Measurements from ENCODE around the gene BCKDHA. TPM values are rescaled to one million over a fixed set of nuclear protein-coding genes. Genes with fewer than 3 reads are reported as not detected.
"Not testable (repeated sequence)": the region's sequence is repeated elsewhere in the genome, so short reads cannot be mapped to it uniquely, and the experiment has no call there.

BCKDHA gene
- polyA plus RNA-seq, 1 donor from 2014 or later: 63.4 TPM

GRCh38 chr19:41407271-41407670, 9.7 kb downstream of the BCKDHA start:
- Mint-ChIP-seq H3K36me3 (no peaks in the 10 kb centered on the region), H3K27me3 (no peaks in the 10 kb centered on the region), H3K4me1 (peaks cover 10 to 15% (median 12%) of the 10 kb centered on the region in 3 donors), H3K27ac (no peak overlapping the region), H3K9me3 (no peaks in the 10 kb centered on the region), H3K4me3 (no peak overlapping the region)

DNA sequence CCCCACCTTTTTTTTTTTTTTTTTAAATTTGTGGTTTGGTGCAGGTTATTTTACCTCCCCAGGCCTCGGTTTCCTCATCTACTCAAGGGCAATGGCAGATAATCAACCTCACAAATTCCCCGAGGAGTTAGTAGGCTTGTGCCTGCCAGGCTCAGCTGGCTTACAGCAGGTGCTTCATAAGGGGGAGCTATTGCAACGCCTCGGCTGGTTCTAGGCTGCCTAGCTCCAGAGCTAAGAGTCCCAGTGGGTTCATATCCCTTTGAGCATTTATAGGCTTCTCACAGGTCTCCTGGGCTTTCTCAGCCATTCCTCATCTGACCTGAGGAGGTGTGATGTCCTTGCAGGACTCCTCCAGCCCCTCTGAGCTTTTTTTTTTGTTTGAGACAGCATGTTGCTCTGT, 10.6 kb downstream of the BCKDHA start:
- H3K27ac Mint-ChIP-seq: no peak overlapping the region
- no peak overlapping the region for H3K4me3 Mint-ChIP-seq
- no peaks in the 10 kb centered on the region for H3K9me3 Mint-ChIP-seq
- H3K4me1 Mint-ChIP-seq: peaks cover 10 to 15% (median 12%) of the 10 kb centered on the region in 3 donors
- no peaks in the 10 kb centered on the region for H3K36me3 Mint-ChIP-seq
- no peaks in the 10 kb centered on the region for H3K27me3 Mint-ChIP-seq

DNA sequence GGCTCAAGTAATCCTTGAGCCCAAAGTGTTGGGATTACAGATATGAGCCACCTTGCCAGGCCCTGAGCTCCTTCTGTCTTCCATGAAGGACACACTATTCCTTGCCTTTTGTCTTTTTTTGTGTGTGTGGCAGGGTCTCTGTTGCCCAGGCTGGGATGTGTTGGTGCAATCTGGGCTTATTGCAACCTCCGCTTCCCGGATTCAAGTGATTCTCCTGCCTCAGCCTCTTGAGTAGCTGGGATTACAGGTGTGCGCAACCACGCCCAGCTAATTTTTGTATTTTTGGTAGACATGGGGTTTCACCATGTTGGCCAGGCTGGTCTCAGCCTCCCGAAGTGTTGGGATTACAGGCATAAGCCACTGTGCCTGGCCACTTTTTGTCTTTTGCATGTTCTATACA, 11.2 kb downstream of the BCKDHA start:
- H3K4me3 Mint-ChIP-seq, H3K9me3 Mint-ChIP-seq, H3K27ac Mint-ChIP-seq, H3K27me3 Mint-ChIP-seq, H3K36me3 Mint-ChIP-seq: not testable (repeated sequence)
- peaks cover 10 to 15% (median 12%) of the 10 kb centered on the region in 3 donors for H3K4me1 Mint-ChIP-seq

- H3K27ac Mint-ChIP-seq: no peak overlapping the region
- no peaks in the 10 kb centered on the region for H3K9me3 Mint-ChIP-seq
- no peaks in the 10 kb centered on the region for H3K27me3 Mint-ChIP-seq
- H3K4me3 Mint-ChIP-seq: peak overlapping the region in 3 of 4 donors; percentile 49 to 79 (median 73)
- peaks cover 10 to 15% (median 12%) of the 10 kb centered on the region in 3 donors for H3K4me1 Mint-ChIP-seq
- peaks cover under 1% of the 10 kb centered on the region for H3K36me3 Mint-ChIP-seq
Measured at GRCh38 chr19:41409288-41409687, 11.7 kb downstream of the BCKDHA start.

- Mint-ChIP-seq H3K4me1 (peaks cover 10 to 12% (median 12%) of the 10 kb centered on the region in 3 donors), H3K27ac (no peak overlapping the region), H3K27me3 (no peaks in the 10 kb centered on the region)
Measured at GRCh38 chr19:41410336-41411054, 12.9 kb downstream of the BCKDHA start.

DNA sequence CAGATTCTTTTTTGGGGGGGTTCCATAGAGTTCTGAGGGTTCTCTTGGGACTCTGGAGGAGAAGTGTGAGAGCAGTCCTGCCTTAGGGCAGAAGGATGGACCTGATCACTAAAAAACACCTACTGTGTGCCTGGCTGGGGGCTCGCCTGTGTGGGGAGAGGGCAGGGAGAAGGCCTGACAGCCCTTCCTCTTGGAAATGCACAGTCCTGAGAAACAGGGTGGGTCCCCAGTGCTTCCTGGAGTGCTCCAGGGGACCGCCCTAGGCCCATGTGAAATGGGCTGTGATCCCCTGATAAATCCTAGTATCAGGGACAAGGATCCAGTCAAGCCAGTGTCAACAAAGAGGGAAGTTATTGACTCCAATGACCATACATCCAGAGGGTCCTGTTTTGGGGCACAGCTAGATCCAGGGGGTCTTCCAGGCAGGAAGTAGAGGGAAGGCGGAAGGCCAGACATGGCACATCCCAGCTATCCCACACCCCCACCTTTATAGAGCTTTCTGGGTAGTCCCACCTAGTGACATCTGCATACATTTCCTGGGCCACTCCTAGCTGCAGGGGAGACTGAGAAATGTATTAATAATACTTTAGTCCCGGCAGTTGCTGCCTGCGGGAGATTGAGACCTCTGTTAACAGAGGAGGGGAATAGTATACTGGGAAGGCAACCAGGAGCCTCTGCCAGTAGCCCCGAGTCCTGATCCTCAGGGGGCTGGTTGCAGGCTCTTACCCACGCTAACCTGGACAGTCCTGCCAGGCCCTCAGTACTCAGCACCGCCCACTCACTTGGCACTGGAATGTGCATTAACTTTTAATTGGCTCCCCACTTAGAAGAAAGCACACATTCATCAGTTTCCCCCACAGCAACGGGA, 13.7 kb downstream of the BCKDHA start:
- no peak overlapping the region for H3K4me3 Mint-ChIP-seq
- no peaks in the 10 kb centered on the region for H3K27me3 Mint-ChIP-seq
- no peaks in the 10 kb centered on the region for H3K9me3 Mint-ChIP-seq
- H3K36me3 Mint-ChIP-seq: peaks cover 6% of the 10 kb centered on the region
- no peak overlapping the region for H3K27ac Mint-ChIP-seq
- H3K4me1 Mint-ChIP-seq: peaks cover 10 to 13% (median 12%) of the 10 kb centered on the region in 3 donors

More at GRCh38 chr19:41410336-41411054, 12.9 kb downstream of the BCKDHA start:
- H3K9me3 Mint-ChIP-seq: no peaks in the 10 kb centered on the region
- peaks cover 6% of the 10 kb centered on the region for H3K36me3 Mint-ChIP-seq
- no peak overlapping the region for H3K4me3 Mint-ChIP-seq

GRCh38 chr19:41411968-41412265, 14.3 kb downstream of the BCKDHA start:
- H3K4me1 Mint-ChIP-seq: peaks cover 10 to 13% (median 11%) of the 10 kb centered on the region in 3 donors
- no peaks in the 10 kb centered on the region for H3K9me3 Mint-ChIP-seq
- H3K4me3 Mint-ChIP-seq: no peak overlapping the region
- no peak overlapping the region for H3K27ac Mint-ChIP-seq
- no peaks in the 10 kb centered on the region for H3K27me3 Mint-ChIP-seq
- peaks cover 6% of the 10 kb centered on the region for H3K36me3 Mint-ChIP-seq

GRCh38 chr19:41412953-41413352, 15.3 kb downstream of the BCKDHA start:
- no peaks in the 10 kb centered on the region for H3K27me3 Mint-ChIP-seq
- H3K9me3 Mint-ChIP-seq: no peaks in the 10 kb centered on the region
- no peak overlapping the region for H3K4me3 Mint-ChIP-seq
- peaks cover 6% of the 10 kb centered on the region for H3K36me3 Mint-ChIP-seq
- H3K4me1 Mint-ChIP-seq: peaks cover 9 to 10% (median 10%) of the 10 kb centered on the region in 3 donors
- no peak overlapping the region for H3K27ac Mint-ChIP-seq

DNA sequence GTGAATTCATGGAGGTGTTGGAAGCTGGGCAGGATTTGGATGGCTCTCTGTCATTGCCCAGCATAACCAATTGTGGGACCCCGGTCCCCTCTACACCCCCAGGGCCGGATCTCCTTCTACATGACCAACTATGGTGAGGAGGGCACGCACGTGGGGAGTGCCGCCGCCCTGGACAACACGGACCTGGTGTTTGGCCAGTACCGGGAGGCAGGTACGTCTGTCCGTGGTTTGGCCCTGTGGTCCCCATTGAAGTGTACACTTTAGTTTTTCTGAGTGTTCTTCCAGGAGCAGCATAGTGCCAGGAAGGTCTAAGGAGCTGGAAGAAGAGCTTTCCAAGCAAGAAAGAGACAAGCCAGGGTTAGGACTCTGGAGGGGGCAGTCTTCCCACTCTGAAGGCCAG, 16.3 kb downstream of the BCKDHA start:
- Mint-ChIP-seq H3K27ac (no peak overlapping the region), H3K4me1 (peaks cover 8 to 10% (median 9%) of the 10 kb centered on the region in 3 donors), H3K36me3 (peaks cover 6% of the 10 kb centered on the region), H3K27me3 (no peaks in the 10 kb centered on the region), H3K4me3 (no peak overlapping the region), H3K9me3 (no peaks in the 10 kb centered on the region)

- H3K9me3 Mint-ChIP-seq: no peaks in the 10 kb centered on the region
Measured at GRCh38 chr19:41414461-41414860, 16.8 kb downstream of the BCKDHA start.

GRCh38 chr19:41415154-41415571, 17.5 kb downstream of the BCKDHA start:
- H3K36me3 Mint-ChIP-seq: peaks cover 6% of the 10 kb centered on the region
- H3K9me3 Mint-ChIP-seq: no peaks in the 10 kb centered on the region
- H3K27me3 Mint-ChIP-seq: no peaks in the 10 kb centered on the region
- H3K4me3 Mint-ChIP-seq: no peak overlapping the region
- no peak overlapping the region for H3K27ac Mint-ChIP-seq
- H3K4me1 Mint-ChIP-seq: peaks cover 0 to 4% (median 1%) of the 10 kb centered on the region in 3 donors

More at GRCh38 chr19:41414461-41414860, 16.8 kb downstream of the BCKDHA start:
- no peaks in the 10 kb centered on the region for H3K27me3 Mint-ChIP-seq
- H3K4me1 Mint-ChIP-seq: peaks cover 3 to 8% (median 5%) of the 10 kb centered on the region in 3 donors
- H3K27ac Mint-ChIP-seq: no peak overlapping the region
- H3K4me3 Mint-ChIP-seq: no peak overlapping the region
- peaks cover 6% of the 10 kb centered on the region for H3K36me3 Mint-ChIP-seq

DNA sequence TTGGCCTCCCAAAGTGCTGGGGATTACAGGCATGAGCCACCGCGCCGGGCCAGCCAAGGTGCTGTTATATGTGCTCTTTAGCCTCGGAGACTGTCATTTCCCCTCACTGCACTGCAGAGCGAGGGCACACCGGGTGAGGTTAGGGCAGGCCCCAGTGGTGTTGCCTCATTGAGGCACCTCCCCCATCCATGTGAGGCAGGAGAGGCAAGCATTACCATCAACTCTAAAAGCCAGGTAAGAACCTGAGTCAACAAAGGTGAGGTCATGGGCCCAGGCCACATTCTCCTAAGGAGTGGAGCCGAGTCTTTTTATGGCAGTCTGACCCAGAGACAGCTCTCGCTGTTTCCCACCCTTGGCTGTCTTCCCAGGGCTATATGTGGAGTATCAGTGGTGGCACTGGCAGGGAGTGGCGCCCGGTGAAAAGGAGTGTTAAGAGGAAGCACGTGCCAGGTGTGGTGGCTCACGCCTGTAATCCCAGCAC, 18.6 kb downstream of the BCKDHA start:
- Mint-ChIP-seq H3K36me3 (peaks cover 8% of the 10 kb centered on the region), H3K9me3 (no peaks in the 10 kb centered on the region), H3K27me3 (no peaks in the 10 kb centered on the region), H3K4me1 (peaks cover 0 to 5% (median 1%) of the 10 kb centered on the region in 3 donors), H3K27ac (no peak overlapping the region), H3K4me3 (no peak overlapping the region)

DNA sequence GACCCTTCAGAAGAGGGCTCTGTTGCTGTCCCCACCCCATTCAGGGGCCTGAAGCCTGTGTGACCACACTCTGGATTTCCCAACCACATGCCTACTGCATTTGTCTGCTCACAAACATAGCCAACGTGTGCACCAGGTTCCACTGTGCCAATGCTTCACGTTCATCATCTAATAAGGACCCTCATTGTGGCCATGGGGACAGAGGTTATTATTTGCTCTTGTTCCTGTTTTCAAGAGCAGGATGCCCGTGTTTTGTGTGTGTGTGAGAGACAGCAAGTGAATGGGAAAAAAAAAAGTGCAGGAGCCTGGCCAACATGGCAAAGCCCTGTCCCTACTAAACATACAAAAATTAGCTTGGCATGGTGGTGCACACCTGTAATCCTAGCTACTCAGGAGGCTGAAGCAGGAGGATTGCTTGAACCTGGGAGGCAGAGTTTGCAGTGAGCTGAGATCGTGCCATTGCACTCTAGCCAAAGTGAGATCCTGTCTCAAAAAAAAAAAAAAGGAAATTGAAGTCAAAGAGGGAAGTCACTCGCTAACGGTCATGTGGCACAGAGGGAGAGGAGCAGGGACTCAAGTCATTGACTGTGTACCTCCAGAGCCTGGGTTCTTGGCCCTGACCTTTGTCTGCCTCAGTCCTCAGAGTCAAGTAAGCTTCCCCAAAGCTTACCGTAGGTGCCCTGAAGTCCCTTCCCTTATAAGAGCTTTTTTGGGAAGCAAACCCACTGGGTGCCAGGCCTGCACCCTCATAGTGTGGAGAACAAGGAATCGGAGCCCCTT, 22.7 kb downstream of the BCKDHA start:
- no peaks in the 10 kb centered on the region for H3K9me3 Mint-ChIP-seq
- no peak overlapping the region for H3K27ac Mint-ChIP-seq
- H3K4me3 Mint-ChIP-seq: no peak overlapping the region
- H3K27me3 Mint-ChIP-seq: no peaks in the 10 kb centered on the region
- peaks cover 4% of the 10 kb centered on the region for H3K36me3 Mint-ChIP-seq
- H3K4me1 Mint-ChIP-seq: peaks cover 0 to 3% (median 1%) of the 10 kb centered on the region in 3 donors

DNA sequence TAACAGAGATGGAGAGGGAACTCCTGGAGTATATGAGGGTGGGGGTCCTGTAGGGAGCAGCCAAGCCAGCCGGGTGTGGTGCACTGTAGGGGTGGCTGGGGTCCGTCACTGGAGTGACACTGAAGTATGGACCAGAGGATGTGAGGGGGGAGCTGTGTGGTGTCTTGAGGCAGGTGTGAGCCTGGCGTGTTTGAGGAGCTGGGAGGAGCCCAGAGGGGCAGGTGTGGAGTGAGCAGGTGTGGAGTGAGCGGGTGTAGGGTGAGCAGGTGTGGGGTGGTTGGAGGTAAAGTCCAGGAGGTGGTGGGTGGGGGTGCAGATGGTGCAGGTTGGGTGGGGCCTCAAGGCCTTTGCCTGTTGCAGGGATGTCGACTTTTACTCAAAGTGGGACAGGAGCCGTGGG, 23.7 kb downstream of the BCKDHA start:
- Mint-ChIP-seq H3K36me3 (peaks cover 6% of the 10 kb centered on the region), H3K27ac (no peak overlapping the region), H3K9me3 (no peaks in the 10 kb centered on the region), H3K27me3 (no peaks in the 10 kb centered on the region), H3K4me3 (no peak overlapping the region), H3K4me1 (peaks cover 0 to 3% (median under 1%) of the 10 kb centered on the region in 3 donors)

DNA sequence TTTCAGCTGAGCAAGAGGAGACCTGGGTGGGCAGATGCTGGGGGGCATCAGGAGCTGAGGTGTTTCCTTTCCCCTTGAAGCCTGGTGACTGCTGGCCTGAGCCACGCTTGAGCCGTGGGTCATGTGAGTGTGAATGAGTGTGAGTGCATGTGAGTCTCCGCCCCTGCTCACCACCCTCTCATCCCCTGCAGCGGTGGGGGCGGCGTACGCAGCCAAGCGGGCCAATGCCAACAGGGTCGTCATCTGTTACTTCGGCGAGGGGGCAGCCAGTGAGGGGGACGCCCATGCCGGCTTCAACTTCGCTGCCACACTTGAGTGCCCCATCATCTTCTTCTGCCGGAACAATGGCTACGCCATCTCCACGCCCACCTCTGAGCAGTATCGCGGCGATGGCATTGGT, 24.4 kb downstream of the BCKDHA start:
- peak overlapping the region in 1 of 3 donors; percentile 18 for H3K27ac Mint-ChIP-seq
- H3K36me3 Mint-ChIP-seq: peaks cover 6% of the 10 kb centered on the region
- no peaks in the 10 kb centered on the region for H3K27me3 Mint-ChIP-seq

More for the DNA sequence above, 24.4 kb downstream of the BCKDHA start:
- H3K9me3 Mint-ChIP-seq: no peaks in the 10 kb centered on the region
- no peak overlapping the region for H3K4me3 Mint-ChIP-seq
- H3K4me1 Mint-ChIP-seq: peaks cover 0 to 6% (median 1%) of the 10 kb centered on the region in 3 donors

Measured in IgD-negative memory B cell (primary cell).